Measurements from ENCODE around the gene GRK4. TPM values are rescaled to one million over a fixed set of nuclear protein-coding genes. Genes with fewer than 3 reads are reported as not detected.

The GRK4 gene
- total and polyA plus RNA-seq, 2 donors (not counting 1 experiment from before 2014, with no cell fraction given), result 0.73 to 2.3 TPM

DNA sequence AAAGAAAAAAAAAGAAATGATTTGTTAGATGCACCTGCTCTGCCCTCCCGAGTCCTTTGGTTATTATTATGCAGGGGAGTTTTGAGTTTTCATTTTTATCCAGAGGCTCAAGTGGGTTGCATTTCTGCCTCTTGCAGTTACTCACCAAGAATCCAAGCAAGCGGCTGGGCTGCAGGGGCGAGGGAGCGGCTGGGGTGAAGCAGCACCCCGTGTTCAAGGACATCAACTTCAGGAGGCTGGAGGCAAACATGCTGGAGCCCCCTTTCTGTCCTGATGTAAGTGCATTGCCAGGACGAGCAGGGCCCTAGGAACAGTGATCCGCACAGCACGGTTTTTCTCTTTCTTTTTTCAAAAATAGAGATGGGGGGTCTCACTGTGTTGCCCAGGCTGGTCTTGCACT is 71.9 kb downstream of the GRK4 start:
- WGBS (ENCODE audit: insufficient coverage), result 95% methylated on average over 7 of the region's 8 CpGs

DNA sequence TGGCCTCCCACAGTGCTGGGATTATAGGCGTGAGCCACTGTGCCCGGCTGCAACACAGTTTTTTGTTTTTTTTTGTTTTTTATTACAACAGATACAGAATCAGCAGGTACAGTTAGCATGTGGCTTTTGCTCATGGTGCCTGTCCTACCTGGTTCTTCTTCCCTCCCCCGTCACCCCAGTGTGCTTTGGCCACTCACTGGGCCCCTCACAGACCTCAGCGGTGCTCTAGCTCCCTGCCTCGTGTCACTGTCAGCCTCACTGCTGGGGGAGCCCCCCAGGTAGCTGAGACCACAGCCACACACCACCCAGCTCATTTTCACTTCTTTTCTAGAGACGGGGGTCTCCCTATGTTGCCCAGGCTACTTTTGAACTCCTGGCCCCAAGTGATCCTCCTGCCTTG is 72.3 kb downstream of the GRK4 start:
- Histone ChIP-seq H3K36me3 (replicated peaks in 1 of 2; ENCODE audit: control extremely low read depth in 1 of 2, control insufficient read depth in 1 of 2, extremely low read depth in 1 of 2, insufficient read depth in 2 of 2, low read length in 1 of 2) (no peaks in the 10 kb centered on the region), H3K27ac (ENCODE audit: low read length in 2 of 2) (no peak overlapping the region), H4K20me1 (ENCODE audit: control insufficient read depth, insufficient read depth, low read length, poor library complexity, severe bottlenecking) (no peaks in the 10 kb centered on the region), H3K9ac (ENCODE audit: low read length) (no peak overlapping the region), H3K27me3 (replicated peaks in 1 of 4; ENCODE audit: control extremely low read depth in 1 of 4, control insufficient read depth in 3 of 4, insufficient read depth in 4 of 4, low read length in 3 of 4) (no peaks in the 10 kb centered on the region), H3K4me2 (replicated peaks; ENCODE audit: low read depth, low read length, poor library complexity, severe bottlenecking) (no peak overlapping the region), H3K79me2 (ENCODE audit: control insufficient read depth, insufficient read depth, low read length) (no peaks in the 10 kb centered on the region), H3K4me3 (ENCODE audit: control extremely low read depth in 1 of 5, extremely low read depth in 1 of 5, insufficient read depth in 1 of 5, low read depth in 2 of 5, low read length in 4 of 5) (no peak overlapping the region), H3K9me3 (ENCODE audit: control extremely low read depth in 1 of 3, control insufficient read depth in 2 of 3, insufficient read depth in 1 of 3, low read length in 2 of 3) (no peaks in the 10 kb centered on the region), H2AFZ (ENCODE audit: insufficient read depth, low read depth, low read length, poor library complexity, severe bottlenecking) (no peak overlapping the region), H3K4me1 (ENCODE audit: control insufficient read depth in 2 of 2, insufficient read depth in 2 of 2, low read length in 2 of 2) (peaks cover 23 to 35% of the 10 kb centered on the region in 2 donors)
- no peaks in the 10 kb centered on the region for H3K9me3 Mint-ChIP-seq (ENCODE audit: insufficient read depth)
- ChIA-PET POLR2A (no interaction called here), CTCF (interaction anchor here (1.1 to 3.2 kb wide), 2 partner anchors 11 to 57 kb away, joined by 3 to 38 read pairs; no protein-coding TSS in a partner anchor)
- intact Hi-C loops (cut with micrococcal nuclease), result no loop called here
- DNase-seq, result no peak
- no peak for ATAC-seq (ENCODE audit: low read depth)
- WGBS (ENCODE audit: insufficient coverage), result 68% methylated on average over 4 of the region's 6 CpGs
- H3K27ac Mint-ChIP-seq, result no peak overlapping the region
- H3K4me3 Mint-ChIP-seq, result no peak overlapping the region
- no peaks in the 10 kb centered on the region for H3K27me3 Mint-ChIP-seq
- TF ChIP-seq CTCF (IDR thresholded peaks at IDR 0.05), result no peak
- no peak for TF ChIP-seq EZH2 (IDR thresholded peaks at IDR 0.05; ENCODE audit: borderline replicate concordance, insufficient read depth, low read depth, low read length, poor library complexity, severe bottlenecking)
- peaks cover 31% of the 10 kb centered on the region for H3K4me1 Mint-ChIP-seq

More for the DNA sequence above, 71.9 kb downstream of the GRK4 start:
- H3K79me2 ChIP-seq (ENCODE audit: control insufficient read depth, insufficient read depth, low read length), result no peaks in the 10 kb centered on the region
- Mint-ChIP-seq H3K4me3 (no peak overlapping the region), H3K27ac (no peak overlapping the region), H3K4me1 (peaks cover 27% of the 10 kb centered on the region), H3K27me3 (no peaks in the 10 kb centered on the region), H3K9me3 (ENCODE audit: insufficient read depth) (no peaks in the 10 kb centered on the region)
- no peaks in the 10 kb centered on the region for H3K36me3 ChIP-seq (replicated peaks in 1 of 2; ENCODE audit: control extremely low read depth in 1 of 2, control insufficient read depth in 1 of 2, extremely low read depth in 1 of 2, insufficient read depth in 2 of 2, low read length in 1 of 2)
- ATAC-seq (ENCODE audit: low read depth) (no peak), DNase-seq (no peak)
- CTCF ChIA-PET, result interaction anchor here (3.2 kb wide), 1 partner anchor 57 kb away, joined by 38 read pairs; no protein-coding TSS in a partner anchor
- no peaks in the 10 kb centered on the region for H3K27me3 ChIP-seq (replicated peaks in 1 of 4; ENCODE audit: control extremely low read depth in 1 of 4, control insufficient read depth in 3 of 4, insufficient read depth in 4 of 4, low read length in 3 of 4)
- H3K9ac ChIP-seq (ENCODE audit: low read length), result no peak overlapping the region
- no peak for TF ChIP-seq EZH2 (IDR thresholded peaks at IDR 0.05; ENCODE audit: borderline replicate concordance, insufficient read depth, low read depth, low read length, poor library complexity, severe bottlenecking)
- TF ChIP-seq CTCF (IDR thresholded peaks at IDR 0.05), result no peak
- H2AFZ ChIP-seq (ENCODE audit: insufficient read depth, low read depth, low read length, poor library complexity, severe bottlenecking), result no peak overlapping the region
- no peak overlapping the region for H3K4me3 ChIP-seq (ENCODE audit: control extremely low read depth in 1 of 5, extremely low read depth in 1 of 5, insufficient read depth in 1 of 5, low read depth in 2 of 5, low read length in 4 of 5)
- peaks cover 23 to 31% of the 10 kb centered on the region in 2 donors for H3K4me1 ChIP-seq (ENCODE audit: control insufficient read depth in 2 of 2, insufficient read depth in 2 of 2, low read length in 2 of 2)
- H3K4me2 ChIP-seq (replicated peaks; ENCODE audit: low read depth, low read length, poor library complexity, severe bottlenecking), result no peak overlapping the region
- POLR2A ChIA-PET, result no interaction called here
- H4K20me1 ChIP-seq (ENCODE audit: control insufficient read depth, insufficient read depth, low read length, poor library complexity, severe bottlenecking), result no peaks in the 10 kb centered on the region
- no peaks in the 10 kb centered on the region for H3K9me3 ChIP-seq (ENCODE audit: control extremely low read depth in 1 of 3, control insufficient read depth in 2 of 3, insufficient read depth in 1 of 3, low read length in 2 of 3)
- no peak overlapping the region for H3K27ac ChIP-seq (ENCODE audit: low read length in 2 of 2)
- intact Hi-C loops (cut with micrococcal nuclease), result no loop called here
